Activated naive CD4-positive, alpha-beta T cell treated with anti-CD3 and anti-CD28 coated beads, Interleukin-2, amount 50 U/mL, for 24 hours (primary cell): ENCODE data around the gene UGT1A3.
"Not testable (repeated sequence)": the region's sequence is repeated elsewhere in the genome, so short reads cannot be mapped to it uniquely, and the experiment has no call there.

Experiments used
- H3K27ac Mint-ChIP-seq: one replicate; pipeline ENCODE4 v1.8.0; 2021; ENCODE audit warnings: mild to moderate bottlenecking, mixed read lengths
- H3K27me3 Mint-ChIP-seq: one replicate; pipeline ENCODE4 v1.8.0; 2021; ENCODE audit warnings: mixed read lengths
- H3K36me3 Mint-ChIP-seq: one replicate; pipeline ENCODE4 v1.8.0; 2021; ENCODE audit warnings: mixed read lengths
- H3K4me1 Mint-ChIP-seq: one replicate; pipeline ENCODE4 v1.8.0; 2021; ENCODE audit warnings: mixed read lengths
- H3K4me3 Mint-ChIP-seq: one replicate; pipeline ENCODE4 v1.8.0; 2021; ENCODE audit warnings: mild to moderate bottlenecking, mixed read lengths
- H3K9me3 Mint-ChIP-seq: one replicate; pipeline ENCODE4 v1.8.0; 2021; ENCODE audit warnings: mixed read lengths

UGT1A3 gene

DNA sequence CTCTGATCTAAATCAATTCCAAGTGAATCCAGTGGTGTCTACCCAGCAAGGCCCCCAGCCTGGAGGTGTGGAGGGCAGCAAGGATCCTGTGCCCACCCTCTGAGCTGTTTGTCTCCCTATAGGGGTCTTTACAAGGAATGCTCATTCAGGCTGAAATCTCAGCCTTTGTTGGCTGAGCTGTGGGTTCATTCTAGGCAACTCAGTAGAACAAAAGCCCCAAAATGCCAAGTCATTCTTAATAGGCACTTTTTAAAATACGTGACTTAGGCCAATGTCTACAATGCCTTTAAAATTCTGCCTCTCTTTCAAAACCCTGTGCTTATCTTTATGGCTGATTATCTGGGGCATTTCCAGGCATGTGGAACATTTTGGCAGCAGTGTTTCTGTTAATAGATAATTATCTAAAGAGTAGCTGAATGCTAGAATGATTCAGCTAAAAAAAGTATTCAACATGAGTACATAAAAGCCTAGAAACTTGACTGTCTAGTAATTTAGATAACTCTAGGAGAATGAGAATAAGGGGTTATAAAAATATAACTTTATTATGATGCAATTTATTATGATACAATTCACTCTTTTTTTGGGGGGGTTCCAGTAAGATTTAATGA lies 28.7 kb upstream of the UGT1A3 start:
- Mint-ChIP-seq H3K36me3 (no peaks in the 10 kb centered on the region), H3K4me3 (no peak overlapping the region)

GRCh38 chr2:233700842-233701241 lies 28.0 kb upstream of the UGT1A3 start:
- H3K27ac Mint-ChIP-seq, H3K4me1 Mint-ChIP-seq, H3K27me3 Mint-ChIP-seq, H3K36me3 Mint-ChIP-seq, H3K4me3 Mint-ChIP-seq, H3K9me3 Mint-ChIP-seq: not testable (repeated sequence)

More for the DNA sequence above, 28.7 kb upstream of the UGT1A3 start:
- Mint-ChIP-seq H3K27me3 (peaks cover 4% of the 10 kb centered on the region), H3K27ac (no peak overlapping the region), H3K4me1 (no peaks in the 10 kb centered on the region), H3K9me3 (no peaks in the 10 kb centered on the region)

GRCh38 chr2:233702238-233702637 lies 26.6 kb upstream of the UGT1A3 start:
- Mint-ChIP-seq H3K4me1 (no peaks in the 10 kb centered on the region), H3K9me3 (no peaks in the 10 kb centered on the region), H3K4me3 (no peak overlapping the region), H3K27me3 (peaks cover 4% of the 10 kb centered on the region), H3K27ac (no peak overlapping the region), H3K36me3 (no peaks in the 10 kb centered on the region)

- Mint-ChIP-seq H3K27me3 (peaks cover 6% of the 10 kb centered on the region), H3K36me3 (no peaks in the 10 kb centered on the region), H3K27ac (no peak overlapping the region), H3K4me1 (no peaks in the 10 kb centered on the region), H3K9me3 (no peaks in the 10 kb centered on the region), H3K4me3 (no peak overlapping the region)
Measured at GRCh38 chr2:233705911-233706506, 22.8 kb upstream of the UGT1A3 start.

DNA sequence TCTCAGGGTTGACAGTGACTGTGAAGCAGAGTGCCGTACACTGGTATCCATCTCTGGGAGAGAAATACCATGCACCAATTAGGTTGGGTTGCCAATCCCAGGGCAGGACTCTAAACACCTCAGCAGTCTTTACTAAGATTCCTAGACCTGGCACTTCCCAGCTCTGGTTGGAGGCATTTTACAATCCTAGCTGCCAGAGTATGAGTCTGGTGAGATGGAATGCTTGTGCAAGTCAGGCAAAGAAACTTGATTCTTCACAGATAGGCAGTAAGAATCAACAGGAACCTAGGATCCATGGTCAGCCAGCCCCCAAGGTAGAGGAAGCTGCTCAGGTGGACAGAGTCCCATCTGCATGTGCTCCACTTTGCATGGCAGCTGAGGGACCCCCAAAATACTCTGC lies 22.1 kb upstream of the UGT1A3 start:
- no peaks in the 10 kb centered on the region for H3K36me3 Mint-ChIP-seq
- H3K27ac Mint-ChIP-seq = no peak overlapping the region
- H3K4me3 Mint-ChIP-seq = no peak overlapping the region
- no peaks in the 10 kb centered on the region for H3K9me3 Mint-ChIP-seq
- H3K27me3 Mint-ChIP-seq = peaks cover 6% of the 10 kb centered on the region
- no peaks in the 10 kb centered on the region for H3K4me1 Mint-ChIP-seq

GRCh38 chr2:233707940-233708644 lies 20.8 kb upstream of the UGT1A3 start:
- no peaks in the 10 kb centered on the region for H3K36me3 Mint-ChIP-seq
- H3K27me3 Mint-ChIP-seq = peaks cover 6% of the 10 kb centered on the region
- no peak overlapping the region for H3K4me3 Mint-ChIP-seq
- H3K27ac Mint-ChIP-seq = no peak overlapping the region
- H3K9me3 Mint-ChIP-seq = no peaks in the 10 kb centered on the region
- no peaks in the 10 kb centered on the region for H3K4me1 Mint-ChIP-seq

DNA sequence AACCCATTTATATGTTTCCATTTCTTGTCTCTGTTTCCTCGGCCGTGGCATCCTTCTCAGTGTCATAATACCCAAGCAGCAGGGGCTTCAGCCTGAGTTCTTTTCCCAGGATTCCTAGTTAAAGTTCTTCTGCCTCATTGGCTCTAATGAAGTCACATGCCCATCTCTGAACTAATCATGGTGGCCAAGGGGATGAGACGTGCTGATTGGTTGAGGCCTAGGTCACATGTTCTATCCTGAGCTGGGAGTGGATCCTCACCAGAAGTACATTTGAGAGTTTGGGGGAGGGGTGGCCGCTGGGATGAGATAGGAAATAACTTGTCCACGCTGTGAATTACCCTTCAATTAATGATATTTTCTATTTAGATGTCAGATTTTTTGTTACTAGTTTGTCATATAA lies 19.9 kb upstream of the UGT1A3 start:
- Mint-ChIP-seq H3K27ac (no peak overlapping the region), H3K9me3 (no peaks in the 10 kb centered on the region), H3K4me3 (no peak overlapping the region), H3K27me3 (peaks cover 6% of the 10 kb centered on the region), H3K36me3 (no peaks in the 10 kb centered on the region), H3K4me1 (no peaks in the 10 kb centered on the region)

DNA sequence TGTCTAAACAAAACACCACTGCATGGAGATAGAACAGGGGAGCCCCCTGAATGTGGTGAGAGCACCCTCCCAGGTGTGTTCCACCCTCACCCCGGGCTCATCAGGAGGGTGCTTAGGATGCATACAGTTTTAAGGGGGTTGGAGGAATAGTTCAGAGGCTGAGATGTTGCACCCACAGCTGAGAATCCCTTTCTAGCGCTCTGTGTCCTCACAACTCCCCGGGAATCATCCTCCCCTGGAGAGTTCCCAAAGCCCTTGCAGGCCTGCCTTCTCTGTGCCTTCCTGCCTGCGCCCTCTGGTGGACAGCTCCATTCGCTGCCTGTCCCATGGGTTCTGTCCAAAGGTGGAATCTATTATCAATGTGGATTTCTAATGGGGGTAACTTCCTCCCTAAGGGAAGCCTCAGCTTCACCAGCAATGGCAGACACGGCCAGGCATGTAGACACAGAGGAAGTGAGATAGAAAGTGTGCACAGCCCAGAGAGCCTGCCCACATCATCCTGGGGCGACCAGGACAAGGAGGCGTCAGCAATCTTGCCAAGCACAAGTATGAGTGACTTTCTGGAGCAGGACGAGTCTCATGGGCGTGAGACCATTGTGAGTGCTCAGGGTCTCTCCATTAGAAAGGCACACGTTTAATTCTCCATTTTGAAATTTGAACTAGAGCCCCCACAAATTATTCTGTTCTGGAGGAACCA lies 17.4 kb upstream of the UGT1A3 start:
- Mint-ChIP-seq H3K27ac (no peak overlapping the region), H3K4me3 (no peak overlapping the region), H3K4me1 (no peaks in the 10 kb centered on the region), H3K27me3 (peaks cover 9% of the 10 kb centered on the region), H3K36me3 (no peaks in the 10 kb centered on the region), H3K9me3 (no peaks in the 10 kb centered on the region)

GRCh38 chr2:233712611-233713261 lies 16.1 kb upstream of the UGT1A3 start, which contains the start of gene UGT1A5:
Gene UGT1A5 (plus strand): TSS chr2:233712907. CDS start chr2:233712992, 85 bp downstream.
- Mint-ChIP-seq H3K4me3 (no peak within 1 kb of the TSS), H3K36me3 (no peaks in the 10 kb centered on the region), H3K27me3 (peaks cover 9% of the 10 kb centered on the region), H3K27ac (no peak within 1 kb of the TSS), H3K4me1 (no peaks in the 10 kb centered on the region), H3K9me3 (no peaks in the 10 kb centered on the region)

DNA sequence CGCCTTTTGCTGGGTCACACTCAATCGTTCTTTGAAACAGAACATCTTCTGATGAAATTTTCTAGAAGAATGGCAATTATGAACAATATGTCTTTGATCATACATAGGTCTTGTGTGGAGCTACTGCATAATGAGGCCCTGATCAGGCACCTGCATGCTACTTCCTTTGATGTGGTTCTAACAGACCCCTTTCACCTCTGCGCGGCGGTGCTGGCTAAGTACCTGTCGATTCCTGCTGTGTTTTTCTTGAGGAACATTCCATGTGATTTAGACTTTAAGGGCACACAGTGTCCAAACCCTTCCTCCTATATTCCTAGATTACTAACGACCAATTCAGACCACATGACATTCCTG lies 15.6 kb upstream of the UGT1A3 start:
- Mint-ChIP-seq H3K36me3 (no peaks in the 10 kb centered on the region), H3K4me3 (no peak overlapping the region), H3K9me3 (no peaks in the 10 kb centered on the region), H3K4me1 (no peaks in the 10 kb centered on the region), H3K27me3 (peaks cover 10% of the 10 kb centered on the region), H3K27ac (no peak overlapping the region)

- no peaks in the 10 kb centered on the region for H3K9me3 Mint-ChIP-seq
- no peaks in the 10 kb centered on the region for H3K4me1 Mint-ChIP-seq
- H3K4me3 Mint-ChIP-seq = no peak overlapping the region
- peaks cover 14% of the 10 kb centered on the region for H3K27me3 Mint-ChIP-seq
- H3K36me3 Mint-ChIP-seq = no peaks in the 10 kb centered on the region
- H3K27ac Mint-ChIP-seq = no peak overlapping the region
Measured at GRCh38 chr2:233714121-233714520, 14.7 kb upstream of the UGT1A3 start.

DNA sequence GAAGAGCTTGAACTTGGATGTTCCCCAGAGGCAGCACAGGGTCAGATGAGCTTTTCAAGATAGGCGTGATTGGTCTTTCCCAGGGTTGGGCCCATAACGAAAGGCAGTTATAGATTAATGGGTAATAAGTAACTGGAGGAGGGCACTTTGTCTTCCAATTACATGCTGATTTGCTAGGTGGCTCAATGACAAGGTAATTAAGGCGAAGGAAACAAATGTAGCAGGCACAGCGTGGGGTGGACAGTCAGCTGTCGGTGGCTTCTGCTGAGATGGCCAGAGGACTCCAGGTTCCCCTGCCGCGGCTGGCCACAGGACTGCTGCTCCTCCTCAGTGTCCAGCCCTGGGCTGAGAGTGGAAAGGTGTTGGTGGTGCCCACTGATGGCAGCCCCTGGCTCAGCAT lies 10.3 kb upstream of the UGT1A3 start, which contains the start of gene UGT1A4:
Gene UGT1A4 (plus strand): TSS at position 185 of the 400 bp plus-strand sequence. CDS start 85 bp downstream, at position 270.
- Mint-ChIP-seq H3K27me3 (peaks cover 18% of the 10 kb centered on the region), H3K27ac (no peak within 1 kb of the TSS), H3K36me3 (no peaks in the 10 kb centered on the region), H3K9me3 (no peaks in the 10 kb centered on the region), H3K4me1 (no peaks in the 10 kb centered on the region), H3K4me3 (no peak within 1 kb of the TSS)

GRCh38 chr2:233736868-233737653 lies 8.2 kb downstream of the UGT1A3 start:
- not testable (repeated sequence) for H3K27ac Mint-ChIP-seq, H3K9me3 Mint-ChIP-seq, H3K4me1 Mint-ChIP-seq, H3K4me3 Mint-ChIP-seq, H3K36me3 Mint-ChIP-seq
- H3K27me3 Mint-ChIP-seq = peaks cover 17% of the 10 kb centered on the region

- H3K4me1 Mint-ChIP-seq = no peaks in the 10 kb centered on the region
- H3K4me3 Mint-ChIP-seq = no peak overlapping the region
- no peaks in the 10 kb centered on the region for H3K36me3 Mint-ChIP-seq
- no peaks in the 10 kb centered on the region for H3K9me3 Mint-ChIP-seq
- no peak overlapping the region for H3K27ac Mint-ChIP-seq
- H3K27me3 Mint-ChIP-seq = peaks cover 11% of the 10 kb centered on the region
Measured at GRCh38 chr2:233740870-233741269, 12.0 kb downstream of the UGT1A3 start.
